ENCODE results near the gene ROCK2.

DNA sequence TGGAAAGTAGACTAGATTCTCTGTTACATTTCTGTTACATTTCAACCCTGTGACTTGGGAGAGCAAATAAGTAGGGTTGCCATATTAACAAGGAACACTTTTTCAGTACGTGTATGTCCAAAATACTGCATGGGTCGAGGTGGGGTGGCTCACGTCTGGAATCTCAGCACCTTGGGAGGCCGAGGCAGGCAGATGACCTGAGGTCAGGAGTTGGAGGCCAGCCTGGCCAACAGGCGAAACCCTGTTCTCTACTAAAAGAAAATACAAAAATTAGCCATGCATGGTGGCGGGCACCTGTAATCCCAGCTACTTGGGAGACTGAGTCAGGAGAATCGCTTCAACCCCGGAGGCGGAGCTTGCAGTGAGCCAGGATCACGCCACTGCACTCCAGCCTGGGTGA lies 178.0 kb downstream of the ROCK2 start:
- TF ChIP-seq CTCF (conservative IDR thresholded peaks at IDR 0.05; ENCODE audit: low read length) (no peak), EZH2phosphoT487 (IDR thresholded peaks at IDR 0.05; ENCODE audit: borderline replicate concordance) (no peak)

All from Loucy (cell line).